ENCODE measurements around the gene BRCC3.

GRCh38 chrX:155048977-155049619 is 22.2 kb upstream of the BRCC3 start:
- TF ChIP-seq ZEB1 (IDR thresholded peaks at IDR 0.05; ENCODE audit: insufficient replicate concordance, low read depth) = no peak
- TF ChIP-seq TBL1XR1 (IDR thresholded peaks at IDR 0.05; ENCODE audit: borderline replicate concordance, low read length, partially characterized antibody) = no peak
- no peak for TF ChIP-seq TAF1 (CRISPR knock-in tag; IDR thresholded peaks at IDR 0.05)
- no peak for TF ChIP-seq CHD4 (IDR thresholded peaks at IDR 0.05; ENCODE audit: borderline replicate concordance, low read length)
- TF ChIP-seq CTCF (CRISPR knock-in tag; IDR thresholded peaks at IDR 0.05) = peak; percentile 74
- TF ChIP-seq CREB1 (IDR thresholded peaks at IDR 0.05) = no peak
- TF ChIP-seq CREB1 (CRISPR knock-in tag; IDR thresholded peaks at IDR 0.05) = no peak
- TF ChIP-seq ZBTB7A (CRISPR knock-in tag; IDR thresholded peaks at IDR 0.05) = no peak
- TF ChIP-seq E2F5 (CRISPR knock-in tag; conservative IDR thresholded peaks at IDR 0.05) = no peak
- no peak for TF ChIP-seq JUN (CRISPR knock-in tag; IDR thresholded peaks at IDR 0.05)

All from HepG2 (cell line).